IMR-90 (cell line): ENCODE measurements around the gene HNRNPD.

ENCODE experiments used
- BHLHE40 ChIP-seq: fragments of 150-350 bp; IDR thresholded peaks from 2 replicates; pipeline ENCODE4 v1.6.1; 2016; ENCODE audit warnings: mild to moderate bottlenecking, low read depth, low read length
- CEBPB ChIP-seq: IDR thresholded peaks from 2 replicates; pipeline ENCODE4 v1.6.1; 2012; ENCODE audit warnings: low read depth, low read length, improper control_type of control experiment
- CTCF ChIP-seq: conservative IDR thresholded peaks from 2 replicates; pipeline ENCODE4 v1.5.1; 2012; ENCODE audit warnings: mild to moderate bottlenecking, low read depth, low read length, improper control_type of control experiment
- ELK1 ChIP-seq: fragments of 150-350 bp; IDR thresholded peaks from 2 replicates; pipeline ENCODE4 v1.6.1; 2016; ENCODE audit warnings: low read depth, mild to moderate bottlenecking, low read length, moderate library complexity, borderline replicate concordance
- MAFK ChIP-seq: IDR thresholded peaks from 2 replicates; pipeline ENCODE4 v1.6.1; 2012; ENCODE audit warnings: low read depth, low read length, improper control_type of control experiment
- POLR2A ChIP-seq: IDR thresholded peaks from 2 replicates; pipeline ENCODE4 v1.6.1; 2012; ENCODE audit warnings: mild to moderate bottlenecking, low read depth, low read length
- RAD21 ChIP-seq: IDR thresholded peaks from 2 replicates; pipeline ENCODE4 v1.6.1; 2012; ENCODE audit warnings: low read length, improper control_type of control experiment
- RCOR1 ChIP-seq: IDR thresholded peaks from 2 replicates; pipeline ENCODE4 v1.6.1; 2012; ENCODE audit warnings: mild to moderate bottlenecking, low read length, improper control_type of control experiment; ENCODE audit not compliant: insufficient replicate concordance
- SMC3 ChIP-seq: fragments of 150-350 bp; IDR thresholded peaks from 2 replicates; pipeline ENCODE4 v1.6.1; 2016; ENCODE audit warnings: low read depth, mild to moderate bottlenecking, antibody characterized with exemption, low read length, moderate library complexity

- TF ChIP-seq CTCF (no peak), POLR2A (peak; percentile 35; the same call in 1 of the 2 replicates), BHLHE40 (no peak), CEBPB (no peak), MAFK (no peak), ELK1 (no peak), SMC3 (no peak), RAD21 (no peak), RCOR1 (no peak)
Observed at GRCh38 chr4:82421796-82422560, 48.2 kb upstream of the HNRNPD start.
